GM18873 (cell line): ENCODE data around the gene RNF112.

Experiments used
- ATAC-seq: cut with Tn5 transposase; IDR thresholded peaks from one replicate; pipeline ENCODE4 v1.9.1; 2021; ENCODE audit warnings: mild to moderate bottlenecking, moderate library complexity, moderate number of reproducible peaks; ENCODE audit not compliant: unreplicated experiment, low FRiP score

RNF112 gene

GRCh38 chr17:19387921-19388521 is 23.0 kb upstream of the RNF112 start:
- no peak for ATAC-seq

GRCh38 chr17:19388791-19389785 is 21.9 kb upstream of the RNF112 start:
- no peak for ATAC-seq

GRCh38 chr17:19390951-19391350 is 20.1 kb upstream of the RNF112 start:
- ATAC-seq = no peak

- ATAC-seq = no peak
Measured at GRCh38 chr17:19391432-19391831, 19.6 kb upstream of the RNF112 start.

- ATAC-seq = no peak
Measured at GRCh38 chr17:19392303-19392702, 18.7 kb upstream of the RNF112 start.

- no peak for ATAC-seq
Measured at GRCh38 chr17:19397556-19398041, 13.4 kb upstream of the RNF112 start.

- ATAC-seq = no peak
Measured at GRCh38 chr17:19398301-19399181, 12.5 kb upstream of the RNF112 start.

GRCh38 chr17:19399750-19400450 is 11.1 kb upstream of the RNF112 start:
- ATAC-seq = no peak

GRCh38 chr17:19401321-19402010 is 9.6 kb upstream of the RNF112 start:
- no peak for ATAC-seq

- ATAC-seq = no peak
Measured at GRCh38 chr17:19402171-19402570, 8.9 kb upstream of the RNF112 start.

- ATAC-seq = no peak
Measured at GRCh38 chr17:19403021-19403420, 8.0 kb upstream of the RNF112 start.

GRCh38 chr17:19404264-19404663 is 6.8 kb upstream of the RNF112 start:
- no peak for ATAC-seq

GRCh38 chr17:19405114-19405513 is 5.9 kb upstream of the RNF112 start:
- no peak for ATAC-seq

GRCh38 chr17:19407601-19408345 is 3.3 kb upstream of the RNF112 start:
- no peak for ATAC-seq

GRCh38 chr17:19408346-19408710 is 2.7 kb upstream of the RNF112 start:
- ATAC-seq = no peak

GRCh38 chr17:19409066-19409465 is 2.0 kb upstream of the RNF112 start:
- ATAC-seq = no peak

GRCh38 chr17:19409509-19409908 is 1.5 kb upstream of the RNF112 start:
- ATAC-seq = no peak

- no peak for ATAC-seq
Measured at GRCh38 chr17:19410091-19410490, 941 bp upstream of the RNF112 start.

- ATAC-seq = no peak
Measured at GRCh38 chr17:19411631-19412030, 599 bp downstream of the RNF112 start.
